HepG2 (cell line): ENCODE data around the gene METRNL. TPM values are rescaled to one million over a fixed set of nuclear protein-coding genes. Genes with fewer than 3 reads are reported as not detected.

ENCODE experiments used
- ATAC-seq: fragments of 200-7000 bp; cut with Tn5 transposase; 3 replicates; pipeline ENCODE4 v1.9.1; 2020; ENCODE audit warnings: mild to moderate bottlenecking, moderate library complexity
- BruUV-seq: library from RNA; stranded (reverse); fragments of 400-500 nt; replicated peaks from 2 replicates; lab custom pipeline; 2021; lab: Mats Ljungman, UMichigan
- CTCF ChIA-PET: fragments of 300-600 bp; formaldehyde crosslinking; extraction: SDS; loops from one replicate; lab custom pipeline; 2021; ENCODE audit warnings: low total read pairs, inconsistent platforms, low intra/inter-chr PET ratio; lab: Yijun Ruan, JAX
- POLR2A ChIA-PET: fragments of 350-600 bp; sonication (Branson Sonifier 250); formaldehyde crosslinking; loops from one replicate; lab custom pipeline; 2020; ENCODE audit warnings: antibody characterized with exemption, inconsistent platforms; lab: Yijun Ruan, JAX
- DNase-seq: peaks from one replicate; pipeline ENCODE4 v3.0.0-alpha.2; 2015; ENCODE audit warnings: low spot score
- FAIRE-seq: peaks from 3 replicates; lab custom pipeline; 2011; peaks lifted over from hg19 to GRCh38; lab: Jason Lieb, UNC
- H2AFZ ChIP-seq: one replicate; pipeline ENCODE4 v1.6.1; 2011; ENCODE audit warnings: low read length, inconsistent platforms
- H3K27ac ChIP-seq: fragments of 300-600 bp; 3 replicates; pipeline ENCODE4 v1.8.0; 2011; ENCODE audit warnings: mixed run types, mild to moderate bottlenecking, mixed read lengths, low read length, inconsistent platforms; ENCODE audit not compliant: insufficient read depth; ENCODE audit errors: extremely low read length
- H3K27me3 ChIP-seq, 2 experiments: fragments of 200-600 bp in 1 of 2; 2 replicates in 1 of 2; 3 replicates in 1 of 2; pipeline versions ENCODE4 v1.6.0 to v1.8.0; 2011; ENCODE audit warnings: low read length in 2 of 2, mild to moderate bottlenecking in 2 of 2, moderate library complexity in 2 of 2, inconsistent platforms in 1 of 2; ENCODE audit not compliant: insufficient read depth in 2 of 2, control insufficient read depth in 1 of 2
- H3K36me3 ChIP-seq, 2 experiments: fragments of 200-600 bp in 1 of 2; replicated peaks in 1 of 2; 2 replicates in 1 of 2; 3 replicates in 1 of 2; pipeline versions ENCODE4 v1.5.1 to v1.8.0; 2011; ENCODE audit warnings: low read length in 2 of 2, inconsistent platforms in 1 of 2; ENCODE audit not compliant: insufficient read depth in 2 of 2, control insufficient read depth in 1 of 2
- H3K4me1 ChIP-seq: 2 replicates; pipeline ENCODE4 v1.5.1; 2012; ENCODE audit warnings: low read length, inconsistent platforms; ENCODE audit not compliant: insufficient read depth
- H3K4me2 ChIP-seq: 2 replicates; pipeline ENCODE4 v1.6.0; 2011; ENCODE audit warnings: low read depth, low read length, inconsistent platforms
- H3K4me3 ChIP-seq, 3 experiments: fragments of 200-600 bp in 1 of 3; sonication (generic), shearing (Covaris generic) in 1 of 3; replicated peaks in 1 of 3; 2 replicates each; pipeline ENCODE4 v1.5.1; 2011 to 2016; ENCODE audit warnings: low read length in 3 of 3, inconsistent platforms in 2 of 3, low read depth in 2 of 3, mild to moderate bottlenecking in 2 of 3, control low read depth in 1 of 3, mixed read lengths in 1 of 3; ENCODE audit not compliant: insufficient read depth in 1 of 3
- H3K79me2 ChIP-seq: one replicate; pipeline ENCODE4 v1.6.1; 2011; ENCODE audit warnings: low read length, inconsistent platforms; ENCODE audit not compliant: insufficient read depth
- H3K9ac ChIP-seq: 2 replicates; pipeline ENCODE4 v1.6.0; 2011; ENCODE audit warnings: mild to moderate bottlenecking, low read depth, low read length, inconsistent platforms; ENCODE audit not compliant: insufficient read depth
- H3K9me3 ChIP-seq: 2 replicates; pipeline ENCODE4 v1.5.1; 2012; ENCODE audit warnings: mild to moderate bottlenecking, low read length
- H4K20me1 ChIP-seq: 2 replicates; pipeline ENCODE4 v1.6.0; 2011; ENCODE audit warnings: inconsistent platforms, mild to moderate bottlenecking, low read length, moderate library complexity; ENCODE audit not compliant: insufficient read depth
- CENPX ChIP-seq: sonication (generic); formaldehyde crosslinking; IDR thresholded peaks from 2 replicates; pipeline ENCODE4 v1.9.0; 2021; ENCODE audit warnings: mild to moderate bottlenecking, missing genetic modification reagents, moderate library complexity
- DBP ChIP-seq: sonication (generic); formaldehyde crosslinking; IDR thresholded peaks from 2 replicates; pipeline ENCODE4 v1.4.0; 2020; ENCODE audit warnings: missing genetic modification reagents; ENCODE audit errors: not compliant biosample characterization
- DNMT1 ChIP-seq: sonication (generic); formaldehyde crosslinking; IDR thresholded peaks from 2 replicates; pipeline ENCODE4 v1.5.1; 2020; ENCODE audit warnings: mild to moderate bottlenecking, missing genetic modification reagents
- EZH2 ChIP-seq: conservative IDR thresholded peaks from 2 replicates; pipeline ENCODE4 v1.6.1; 2012; ENCODE audit warnings: mild to moderate bottlenecking, low read depth, low read length, moderate library complexity
- IRF9 ChIP-seq: sonication (generic); formaldehyde crosslinking; IDR thresholded peaks from 2 replicates; pipeline ENCODE4 v1.8.0; 2022; ENCODE audit warnings: missing genetic modification reagents, mild to moderate bottlenecking, borderline replicate concordance
- STAT5B ChIP-seq: sonication (generic); formaldehyde crosslinking; IDR thresholded peaks from 2 replicates; pipeline ENCODE4 v1.4.0; 2020; ENCODE audit warnings: missing genetic modification reagents
- ZBTB3 ChIP-seq: sonication (generic); formaldehyde crosslinking; IDR thresholded peaks from 2 replicates; pipeline ENCODE4 v1.4.0; 2020; ENCODE audit warnings: low read depth, mild to moderate bottlenecking, moderate library complexity, missing genetic modification reagents, borderline replicate concordance
- ZFP36 ChIP-seq: fragments of 150-350 bp; IDR thresholded peaks from 2 replicates; pipeline ENCODE4 v1.6.1; 2018; ENCODE audit warnings: borderline replicate concordance, low read length, low read depth; ENCODE audit not compliant: partially characterized antibody
- ZNF224 ChIP-seq: sonication (generic); formaldehyde crosslinking; IDR thresholded peaks from 2 replicates; pipeline ENCODE4 v1.5.0; 2020; ENCODE audit warnings: mild to moderate bottlenecking, missing genetic modification reagents
- ZNF232 ChIP-seq: sonication (generic); formaldehyde crosslinking; IDR thresholded peaks from 2 replicates; pipeline ENCODE4 v1.4.0; 2020; ENCODE audit warnings: missing genetic modification reagents, borderline replicate concordance
- ZNF318 ChIP-seq: sonication (generic); formaldehyde crosslinking; IDR thresholded peaks from 2 replicates; pipeline ENCODE4 v1.4.0; 2020; ENCODE audit warnings: mild to moderate bottlenecking, missing genetic modification reagents
- ZNF512 ChIP-seq: sonication (generic); formaldehyde crosslinking; IDR thresholded peaks from 2 replicates; pipeline ENCODE4 v1.4.0; 2020; ENCODE audit warnings: mild to moderate bottlenecking, missing genetic modification reagents
- ZNF761 ChIP-seq: sonication (generic); formaldehyde crosslinking; conservative IDR thresholded peaks from 2 replicates; pipeline ENCODE4 v1.4.0; 2020; ENCODE audit warnings: mild to moderate bottlenecking, missing genetic modification reagents
- WGBS: methylation state at CpG from one replicate; pipeline ENCODE4 v1.1.6; 2017; ENCODE audit warnings: low lambda C conversion rate; 5-methylcytosine and 5-hydroxymethylcytosine counted together
- in situ Hi-C: cut with HindIII; loops from 2 replicates; pipeline ENCODE4 v1.10.0; 2017; ENCODE audit warnings: low pct_unique_long_range_greater_than_20kb; ENCODE audit not compliant: extremely low pct_ligation_motif_present
- intact Hi-C: fragments of 100-400 bp; cut with micrococcal nuclease; formaldehyde crosslinking; loops from one replicate; pipeline ENCODE4 v1.10.0; 2022; ENCODE audit not compliant: unreplicated experiment
- polyA plus RNA-seq, 8 experiments: library from polyadenylated mRNA; depleted of rRNA in 3 of 8; stranded (reverse) in 7 of 8; unstranded in 1 of 8; fragments of >200 nt; fragmentation: Illumina TruSeq in 4 of 8; extraction: Trizol in 4 of 8; gene quantifications; 2 replicates each; pipeline versions ENCODE4 v1.2.1 to v1.2.3, GENCODE V29; 2011 to 2016; ENCODE audit warnings: low read depth in 4 of 8, missing spikeins in 1 of 8, mixed read lengths in 1 of 8; ENCODE audit not compliant: insufficient read depth in 1 of 8
- total RNA-seq, 5 experiments: library from RNA; depleted of rRNA; stranded (reverse); fragments of >200 nt; fragmentation: Illumina TruSeq; extraction: Trizol; gene quantifications; 2 replicates each; pipeline ENCODE4 v1.2.3, GENCODE V29; 2016; ENCODE audit warnings: low read depth in 1 of 5

The METRNL gene
- total and polyA plus RNA-seq, 2 of the 13 experiments (the other 11 are each of a cell fraction or from before 2014, with no cell fraction given), result 0.66 to 0.84 TPM

- H3K4me3 ChIP-seq, result no peak overlapping the region
- POLR2A ChIA-PET, result no interaction called here
- CTCF ChIA-PET, result no interaction called here
- H2AFZ ChIP-seq, result no peak overlapping the region
- peaks cover 7% of the 10 kb centered on the region; the same call in 1 of the 2 replicates for H4K20me1 ChIP-seq
- WGBS, result 59% methylated on average over 9 of the region's 13 CpGs
- in situ Hi-C loops, result no loop called here
- H3K79me2 ChIP-seq, result no peaks in the 10 kb centered on the region
- no peak for DNase-seq
- no TSS peak for BruUV-seq
- H3K4me2 ChIP-seq, result no peak overlapping the region
- peaks cover 24% of the 10 kb centered on the region for H3K4me1 ChIP-seq
- H3K27me3 ChIP-seq, result peaks cover 16 to 71% of the 10 kb centered on the region in 2 experiments
- no peaks in the 10 kb centered on the region for H3K36me3 ChIP-seq
- H3K9ac ChIP-seq, result no peak overlapping the region
- intact Hi-C loops, result no loop called here
- H3K9me3 ChIP-seq, result no peaks in the 10 kb centered on the region
- FAIRE-seq, result no peak
- ATAC-seq, result no peak
- H3K27ac ChIP-seq, result no peak overlapping the region
- TF ChIP-seq ZNF224 (no peak), ZBTB3 (CRISPR knock-in tag) (no peak), ZNF761 (CRISPR knock-in tag) (no peak), EZH2 (no peak), ZNF318 (CRISPR knock-in tag) (no peak), STAT5B (CRISPR knock-in tag) (no peak), ZNF232 (no peak), CENPX (CRISPR knock-in tag) (no peak), DBP (no peak), DNMT1 (CRISPR knock-in tag) (no peak), ZFP36 (no peak), ZNF512 (CRISPR knock-in tag) (no peak), IRF9 (CRISPR knock-in tag) (no peak)
Measured at GRCh38 chr17:83088451-83088850, 9.0 kb downstream of the METRNL start.
